GM12872 (cell line): ENCODE data around the gene CLEC18A.

ENCODE experiments used
- CTCF ChIP-seq: IDR thresholded peaks from 3 replicates; pipeline ENCODE4 v1.5.1; 2011; ENCODE audit warnings: low read depth, mild to moderate bottlenecking, low read length, moderate library complexity; ENCODE audit not compliant: insufficient read depth

The CLEC18A gene

DNA sequence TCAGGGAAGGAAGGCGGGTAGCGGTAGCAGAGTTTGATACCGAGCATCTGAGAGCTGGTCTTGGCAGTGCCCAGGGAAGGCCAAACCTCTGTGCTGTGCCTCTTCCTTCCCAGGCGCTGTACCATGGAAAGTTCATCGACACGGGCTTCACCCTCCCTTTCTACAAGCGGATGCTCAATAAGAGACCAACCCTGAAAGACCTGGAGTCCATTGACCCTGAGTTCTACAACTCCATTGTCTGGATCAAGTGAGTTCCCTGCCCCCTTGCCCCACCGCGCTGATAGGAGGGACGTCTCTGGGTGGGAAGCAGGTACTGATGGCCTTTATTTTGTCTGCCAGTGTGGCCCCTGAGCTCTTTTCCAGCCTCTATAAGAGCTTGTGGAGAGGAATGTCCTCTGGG, 15.4 kb upstream of the CLEC18A start:
- no peak for TF ChIP-seq CTCF

- TF ChIP-seq CTCF = no peak
Observed at GRCh38 chr16:69936252-69936651, 14.9 kb upstream of the CLEC18A start.

DNA sequence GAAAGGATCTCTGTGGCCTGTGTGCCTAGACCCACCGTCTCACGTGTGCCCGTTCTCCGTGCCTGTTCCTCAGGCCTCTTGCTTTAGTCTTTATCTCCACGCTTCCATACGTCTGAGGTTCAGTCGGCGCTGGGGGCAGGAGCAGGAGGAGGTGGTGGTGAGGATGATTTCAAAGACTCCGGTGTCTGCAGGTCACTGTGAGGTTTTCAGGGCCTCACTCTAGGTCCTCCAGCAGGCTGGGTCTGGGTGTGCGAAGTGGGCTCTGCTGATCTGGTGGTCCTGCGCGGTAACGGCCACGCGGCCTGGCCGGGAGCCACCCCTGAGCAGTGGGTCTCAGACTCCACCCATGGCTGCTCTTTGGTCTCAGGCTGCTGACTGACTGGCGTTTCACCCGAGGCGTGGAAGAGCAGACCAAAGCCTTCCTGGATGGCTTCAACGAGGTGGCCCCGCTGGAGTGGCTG, 14.4 kb upstream of the CLEC18A start:
- no peak for TF ChIP-seq CTCF

- TF ChIP-seq CTCF = 0 out of 3 replicates have a peak, but pooled peaks have one; percentile 10
Observed at GRCh38 chr16:69937465-69937951, 13.6 kb upstream of the CLEC18A start.

DNA sequence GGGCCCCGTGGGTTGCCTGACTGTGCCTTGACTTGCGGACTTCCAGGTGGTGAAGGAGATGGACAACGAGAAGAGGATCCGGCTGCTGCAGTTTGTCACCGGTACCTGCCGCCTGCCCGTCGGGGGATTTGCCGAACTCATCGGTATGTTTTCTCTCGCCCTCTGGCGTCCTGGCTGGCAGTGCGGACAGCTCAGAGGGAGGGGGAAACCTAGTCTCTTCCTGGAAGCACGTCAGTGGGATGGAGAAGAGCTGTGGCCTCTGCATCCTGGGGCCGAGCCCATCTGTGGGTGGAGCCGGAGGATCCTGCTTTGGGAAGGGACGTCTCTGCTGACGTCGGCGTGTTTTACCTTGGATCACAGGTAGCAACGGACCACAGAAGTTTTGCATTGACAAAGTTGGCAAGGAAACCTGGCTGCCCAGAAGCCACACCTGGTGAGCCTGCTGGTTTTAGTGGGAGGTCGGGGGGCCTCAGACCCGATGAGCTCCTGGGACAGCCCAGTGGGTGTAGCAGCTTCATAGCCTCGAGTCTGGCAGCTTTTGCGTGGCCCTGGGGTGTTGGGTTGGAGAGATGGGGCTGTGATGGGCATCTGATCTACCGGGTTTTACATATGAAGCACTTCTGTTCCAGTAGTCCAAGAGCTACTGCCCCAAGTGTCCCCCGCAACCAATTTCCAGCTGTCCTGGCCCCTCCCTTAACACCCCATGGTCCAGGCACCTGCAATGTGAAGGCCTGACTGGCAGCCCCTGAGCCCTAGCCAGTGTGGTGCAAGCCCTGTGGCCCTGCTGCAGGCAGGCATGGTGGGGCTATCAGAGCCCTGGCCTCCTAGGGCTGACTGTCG, 11.9 kb upstream of the CLEC18A start:
- no peak for TF ChIP-seq CTCF

DNA sequence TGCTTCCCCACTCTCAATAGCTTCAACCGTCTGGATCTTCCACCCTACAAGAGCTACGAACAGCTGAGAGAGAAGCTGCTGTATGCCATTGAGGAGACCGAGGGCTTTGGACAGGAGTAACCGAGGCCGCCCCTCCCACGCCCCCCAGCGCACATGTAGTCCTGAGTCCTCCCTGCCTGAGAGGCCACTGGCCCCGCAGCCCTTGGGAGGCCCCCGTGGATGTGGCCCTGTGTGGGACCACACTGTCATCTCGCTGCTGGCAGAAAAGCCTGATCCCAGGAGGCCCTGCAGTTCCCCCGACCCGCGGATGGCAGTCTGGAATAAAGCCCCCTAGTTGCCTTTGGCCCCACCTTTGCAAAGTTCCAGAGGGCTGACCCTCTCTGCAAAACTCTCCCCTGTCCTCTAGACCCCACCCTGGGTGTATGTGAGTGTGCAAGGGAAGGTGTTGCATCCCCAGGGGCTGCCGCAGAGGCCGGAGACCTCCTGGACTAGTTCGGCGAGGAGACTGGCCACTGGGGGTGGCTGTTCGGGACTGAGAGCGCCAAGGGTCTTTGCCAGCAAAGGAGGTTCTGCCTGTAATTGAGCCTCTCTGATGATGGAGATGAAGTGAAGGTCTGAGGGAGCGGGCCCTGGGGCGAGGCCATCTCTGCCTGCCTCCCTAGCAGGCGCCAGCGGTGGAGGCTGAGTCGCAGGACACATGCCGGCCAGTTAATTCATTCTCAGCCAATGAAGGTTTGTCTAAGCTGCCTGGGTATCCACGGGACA, 11.1 kb upstream of the CLEC18A start:
- no peak for TF ChIP-seq CTCF

DNA sequence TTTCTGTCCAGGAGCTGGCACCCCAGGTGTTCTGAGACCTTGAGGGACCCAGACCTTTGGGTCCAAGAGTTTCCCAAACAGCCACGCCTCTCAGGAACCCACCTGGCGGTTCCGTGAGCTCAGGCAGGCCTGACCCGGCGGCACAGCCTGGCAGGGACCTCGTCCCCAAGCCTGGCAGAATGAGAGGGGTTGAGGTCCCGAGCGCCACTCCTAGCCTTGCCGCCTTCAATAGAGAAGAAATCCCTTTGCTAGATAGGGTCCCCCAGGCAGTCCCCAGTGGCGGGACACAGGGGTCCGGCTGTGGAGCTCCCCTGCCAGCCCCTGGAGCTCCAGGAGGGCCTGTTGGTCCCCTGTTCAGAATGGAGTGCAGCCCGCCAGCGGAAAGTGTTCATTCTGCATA, 10.5 kb upstream of the CLEC18A start:
- TF ChIP-seq CTCF = no peak
